BLaER1 treated with 17β-estradiol and CSF1 and Interleukin-3, amounts not matched to agents 10 nM and 100 nM (cell line): ENCODE data around the gene YAE1.
"Not testable (repeated sequence)": the region's sequence is repeated elsewhere in the genome, so short reads cannot be mapped to it uniquely, and the experiment has no call there.

Experiments
- H3K27ac ChIP-seq, 11 experiments: shearing (Covaris generic); formaldehyde crosslinking; 2 replicates each; pipeline ENCODE4 v1.8.1; 2022
- H3K27me3 ChIP-seq, 11 experiments: shearing (Covaris generic); formaldehyde crosslinking; 2 replicates each; pipeline ENCODE4 v1.8.1; 2022
- H3K36me3 ChIP-seq, 11 experiments: shearing (Covaris generic); formaldehyde crosslinking; 2 replicates each; pipeline ENCODE4 v1.8.1; 2022
- H3K4me1 ChIP-seq, 10 experiments: shearing (Covaris generic); formaldehyde crosslinking; 2 replicates each; pipeline ENCODE4 v1.8.1; 2022
- H3K4me2 ChIP-seq, 11 experiments: shearing (Covaris generic); formaldehyde crosslinking; 2 replicates each; pipeline ENCODE4 v1.8.1; 2022
- H3K4me3 ChIP-seq, 10 experiments: shearing (Covaris generic); formaldehyde crosslinking; 2 replicates each; pipeline ENCODE4 v1.8.1; 2022
- H3K9ac ChIP-seq, 11 experiments: shearing (Covaris generic); formaldehyde crosslinking; 2 replicates each; pipeline ENCODE4 v1.8.1; 2022
- H3K9me3 ChIP-seq, 11 experiments: shearing (Covaris generic); formaldehyde crosslinking; replicated peaks in 1 of 11; 2 replicates each; pipeline ENCODE4 v1.8.1; 2022
- H4K20me1 ChIP-seq, 11 experiments: shearing (Covaris generic); formaldehyde crosslinking; 2 replicates each; pipeline ENCODE4 v1.8.1; 2022
- Cebpa-rat ChIP-seq, 11 experiments: shearing (Covaris generic); IDR thresholded peaks; 2 replicates each; pipeline ENCODE4 v1.8.1; 2022

YAE1 gene

GRCh38 chr7:39530971-39531370 lies 35.2 kb upstream of the YAE1 start:
- Histone ChIP-seq H4K20me1 (no peaks in the 10 kb centered on the region), H3K9me3 (no peaks in the 10 kb centered on the region), H3K4me3 (no peak overlapping the region), H3K27ac (no peak overlapping the region), H3K36me3 (no peaks in the 10 kb centered on the region), H3K4me2 (no peak overlapping the region), H3K4me1 (peaks cover 0 to 13% (median 0%) of the 10 kb centered on the region in 10 experiments; a peak in 9 of 20 replicates), H3K27me3 (no peaks in the 10 kb centered on the region), H3K9ac (no peak overlapping the region)
- TF ChIP-seq Cebpa-rat (IDR thresholded peaks at IDR 0.05) = no peak

DNA sequence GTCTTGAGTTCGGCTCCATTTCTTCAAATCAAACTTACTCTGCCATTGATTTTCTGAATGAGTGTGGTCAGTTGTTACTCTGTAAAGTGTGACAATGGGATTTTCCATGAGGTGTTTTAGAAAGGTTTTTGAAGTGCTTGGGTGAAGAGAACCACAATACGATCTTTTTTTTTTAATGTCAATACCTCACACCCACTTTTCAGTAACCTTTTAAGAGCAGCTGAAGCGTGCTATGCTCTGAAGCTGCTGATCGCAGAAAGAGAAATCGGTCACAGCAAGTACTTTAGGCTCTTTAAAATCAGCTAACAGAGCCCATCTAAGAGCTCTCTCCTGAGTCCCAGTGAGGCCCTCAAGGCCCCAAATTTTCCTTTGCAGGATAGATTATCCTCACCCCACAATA lies 34.4 kb upstream of the YAE1 start:
- Histone ChIP-seq H3K4me2 (no peak overlapping the region), H3K27ac (no peak overlapping the region), H3K36me3 (no peaks in the 10 kb centered on the region), H3K27me3 (no peaks in the 10 kb centered on the region), H3K4me1 (peaks cover 0 to 5% (median 0%) of the 10 kb centered on the region in 10 experiments; a peak in 4 of 20 replicates), H3K9ac (no peak overlapping the region), H3K4me3 (no peak overlapping the region), H4K20me1 (no peaks in the 10 kb centered on the region), H3K9me3 (no peaks in the 10 kb centered on the region)
- no peak for TF ChIP-seq Cebpa-rat (IDR thresholded peaks at IDR 0.05)

DNA sequence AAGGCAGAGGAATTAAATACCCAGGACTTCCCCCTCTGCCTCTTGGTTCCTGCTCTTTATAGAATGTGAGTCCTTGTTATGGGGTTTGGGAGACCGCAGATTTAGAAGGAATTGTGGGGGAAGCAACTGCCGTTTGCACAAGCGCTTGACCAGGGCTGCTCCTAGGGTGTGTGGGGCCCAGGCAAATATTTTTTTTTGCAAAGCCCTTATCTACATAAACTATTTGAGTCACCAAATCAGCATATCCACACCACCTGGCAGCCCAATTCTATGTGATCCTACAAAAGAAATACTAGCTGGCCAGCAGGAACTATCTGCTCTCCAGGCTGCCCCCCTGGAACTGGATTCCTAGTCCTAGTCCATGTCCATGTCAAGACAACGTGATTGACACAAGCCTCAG lies 33.4 kb upstream of the YAE1 start:
- Histone ChIP-seq H3K4me3 (no peak overlapping the region), H3K27ac (no peak overlapping the region), H3K9me3 (peaks cover 0 to 3% (median 0%) of the 10 kb centered on the region in 11 experiments; a peak in 2 of 22 replicates), H3K4me1 (peaks cover 0 to 5% (median 0%) of the 10 kb centered on the region in 10 experiments; a peak in 1 of 20 replicates), H3K4me2 (no peak overlapping the region), H3K36me3 (no peaks in the 10 kb centered on the region), H4K20me1 (no peaks in the 10 kb centered on the region), H3K9ac (no peak overlapping the region), H3K27me3 (no peaks in the 10 kb centered on the region)
- no peak for TF ChIP-seq Cebpa-rat (IDR thresholded peaks at IDR 0.05)

DNA sequence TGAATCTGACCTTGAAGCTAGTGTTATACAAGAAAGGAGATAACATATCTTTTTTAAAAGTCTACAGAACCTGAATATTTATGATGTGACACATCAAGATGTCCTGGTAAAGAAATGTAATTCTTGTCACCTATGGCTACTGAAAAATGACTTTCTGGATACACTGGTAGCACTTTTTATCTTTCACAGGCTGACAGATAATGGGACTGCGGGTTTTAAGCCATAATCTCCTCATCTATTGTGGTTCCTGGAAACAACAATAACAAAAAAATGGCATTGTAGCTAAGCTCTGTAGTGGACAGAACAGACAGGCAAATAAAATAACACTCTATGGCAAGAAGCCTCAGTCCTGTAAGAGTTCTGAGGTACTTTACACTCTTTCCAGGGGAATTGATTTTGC lies 31.6 kb upstream of the YAE1 start:
- no peaks in the 10 kb centered on the region for H4K20me1 ChIP-seq
- H3K4me1 ChIP-seq = peaks cover 0 to 5% (median 0%) of the 10 kb centered on the region in 10 experiments; a peak in 1 of 20 replicates
- H3K9ac ChIP-seq = no peak overlapping the region
- no peaks in the 10 kb centered on the region for H3K36me3 ChIP-seq
- no peak overlapping the region for H3K4me2 ChIP-seq
- H3K9me3 ChIP-seq = peaks cover 0 to 13% (median 0%) of the 10 kb centered on the region in 11 experiments; a peak in 3 of 22 replicates
- no peaks in the 10 kb centered on the region for H3K27me3 ChIP-seq
- no peak for TF ChIP-seq Cebpa-rat (IDR thresholded peaks at IDR 0.05)
- no peak overlapping the region for H3K4me3 ChIP-seq
- no peak overlapping the region for H3K27ac ChIP-seq

DNA sequence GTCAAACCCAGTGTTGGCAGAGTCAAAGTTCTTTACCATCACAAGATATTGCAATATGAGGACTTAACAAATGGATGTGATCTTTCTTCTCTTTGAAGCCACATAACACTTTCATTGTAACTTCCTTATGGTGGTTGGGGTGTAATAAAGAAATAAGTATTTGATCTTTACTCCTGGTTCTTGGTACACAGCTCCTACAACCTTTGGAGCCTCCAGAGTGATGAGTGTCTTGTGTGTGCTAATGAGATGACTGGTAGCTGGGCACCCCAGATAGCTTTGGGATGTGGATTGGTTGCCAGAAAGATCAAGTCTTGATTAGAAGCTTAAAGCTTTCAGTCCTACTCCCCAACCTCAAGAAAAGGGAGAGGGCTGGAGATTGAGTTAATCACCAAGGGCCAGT lies 31.1 kb upstream of the YAE1 start:
- H3K36me3 ChIP-seq = no peaks in the 10 kb centered on the region
- TF ChIP-seq Cebpa-rat (IDR thresholded peaks at IDR 0.05) = no peak
- no peaks in the 10 kb centered on the region for H4K20me1 ChIP-seq
- H3K9me3 ChIP-seq = peaks cover 0 to 13% (median 0%) of the 10 kb centered on the region in 11 experiments; a peak in 3 of 22 replicates
- H3K4me1 ChIP-seq = peaks cover 0 to 5% (median 0%) of the 10 kb centered on the region in 10 experiments; a peak in 1 of 20 replicates
- H3K4me2 ChIP-seq = no peak overlapping the region
- no peak overlapping the region for H3K27ac ChIP-seq
- H3K9ac ChIP-seq = no peak overlapping the region
- H3K4me3 ChIP-seq = no peak overlapping the region
- H3K27me3 ChIP-seq = no peaks in the 10 kb centered on the region

DNA sequence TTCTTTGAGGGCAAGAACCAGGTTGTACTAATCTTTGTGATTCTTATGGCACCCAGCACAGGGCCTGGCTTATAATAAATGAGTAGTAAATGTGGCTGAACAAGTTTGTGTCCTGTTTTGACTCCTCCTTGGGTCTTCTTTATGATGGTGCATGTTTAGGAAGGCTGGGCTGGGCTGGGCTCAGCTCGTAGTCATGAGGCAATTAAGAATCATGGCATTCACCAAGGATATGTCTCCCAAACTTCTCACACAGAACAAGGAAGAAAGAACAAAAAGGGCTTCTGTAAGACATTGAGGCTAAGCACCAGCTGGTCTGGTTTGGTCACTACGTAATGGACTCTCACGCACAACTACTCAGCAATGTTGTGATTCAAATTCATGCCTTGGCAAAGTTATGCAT lies 30.5 kb upstream of the YAE1 start:
- H3K4me3 ChIP-seq = no peak overlapping the region
- H3K9ac ChIP-seq = no peak overlapping the region
- H3K4me2 ChIP-seq = no peak overlapping the region
- peaks cover 0 to 5% (median 0%) of the 10 kb centered on the region in 10 experiments; a peak in 1 of 20 replicates for H3K4me1 ChIP-seq
- H3K27ac ChIP-seq = no peak overlapping the region
- H3K9me3 ChIP-seq = peaks cover 0 to 13% (median 0%) of the 10 kb centered on the region in 11 experiments; a peak in 3 of 22 replicates
- H3K27me3 ChIP-seq = no peaks in the 10 kb centered on the region
- no peak for TF ChIP-seq Cebpa-rat (IDR thresholded peaks at IDR 0.05)
- no peaks in the 10 kb centered on the region for H3K36me3 ChIP-seq
- no peaks in the 10 kb centered on the region for H4K20me1 ChIP-seq

DNA sequence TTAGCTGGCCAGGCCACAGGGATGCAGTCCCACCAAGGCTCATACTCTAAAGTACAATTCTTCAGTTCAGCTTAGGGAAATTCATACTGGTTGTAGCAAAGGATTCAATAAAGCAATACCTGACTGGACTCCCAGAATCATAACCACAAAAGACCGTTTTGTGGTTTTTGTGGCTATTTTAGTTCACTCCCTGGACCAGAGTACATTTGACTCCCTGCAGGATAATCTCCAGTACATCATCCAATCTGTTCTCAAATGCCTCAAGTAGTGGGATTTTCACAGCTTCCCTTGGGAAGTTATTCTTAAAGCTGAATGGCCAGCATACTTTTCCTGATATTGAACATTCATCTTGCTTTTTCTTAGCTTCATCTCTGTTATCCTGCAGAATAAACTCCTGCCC lies 29.3 kb upstream of the YAE1 start:
- Histone ChIP-seq H3K4me3 (no peak overlapping the region), H3K9ac (no peak overlapping the region), H4K20me1 (no peaks in the 10 kb centered on the region), H3K27ac (no peak overlapping the region), H3K4me2 (no peak overlapping the region), H3K36me3 (no peaks in the 10 kb centered on the region), H3K27me3 (no peaks in the 10 kb centered on the region), H3K9me3 (peaks cover 0 to 13% (median 0%) of the 10 kb centered on the region in 11 experiments; a peak in 3 of 22 replicates), H3K4me1 (peaks cover 0 to 10% (median 0%) of the 10 kb centered on the region in 10 experiments; a peak in 4 of 20 replicates)
- no peak for TF ChIP-seq Cebpa-rat (IDR thresholded peaks at IDR 0.05)

DNA sequence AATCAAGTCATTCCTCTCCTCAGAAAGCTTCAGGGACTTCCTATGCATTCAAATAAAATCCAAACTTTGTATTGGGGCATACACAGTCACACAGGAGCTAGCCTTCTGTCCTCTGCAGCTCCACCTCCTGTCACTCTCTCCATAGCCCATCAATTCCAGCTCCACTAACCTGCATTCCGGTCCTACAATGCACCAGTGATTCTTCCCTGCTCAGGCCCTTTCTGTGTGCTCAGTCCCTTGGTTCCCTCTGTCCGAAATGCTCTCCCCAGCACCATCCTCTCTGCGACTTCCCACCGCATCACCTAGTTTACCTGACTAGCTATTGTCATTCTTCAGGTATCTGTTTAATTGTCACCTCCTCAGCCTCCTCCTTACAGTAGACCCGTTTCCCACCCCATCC lies 26.4 kb upstream of the YAE1 start:
- H3K9me3 ChIP-seq = peaks cover 0 to 13% (median 0%) of the 10 kb centered on the region in 11 experiments; a peak in 3 of 22 replicates
- H3K4me1 ChIP-seq = peaks cover 0 to 10% (median 0%) of the 10 kb centered on the region in 10 experiments; a peak in 4 of 20 replicates
- H3K27ac ChIP-seq = no peak overlapping the region
- no peak overlapping the region for H3K4me3 ChIP-seq
- TF ChIP-seq Cebpa-rat (IDR thresholded peaks at IDR 0.05) = no peak
- no peak overlapping the region for H3K9ac ChIP-seq
- no peaks in the 10 kb centered on the region for H4K20me1 ChIP-seq
- H3K36me3 ChIP-seq = no peaks in the 10 kb centered on the region
- H3K27me3 ChIP-seq = no peaks in the 10 kb centered on the region
- no peak overlapping the region for H3K4me2 ChIP-seq

DNA sequence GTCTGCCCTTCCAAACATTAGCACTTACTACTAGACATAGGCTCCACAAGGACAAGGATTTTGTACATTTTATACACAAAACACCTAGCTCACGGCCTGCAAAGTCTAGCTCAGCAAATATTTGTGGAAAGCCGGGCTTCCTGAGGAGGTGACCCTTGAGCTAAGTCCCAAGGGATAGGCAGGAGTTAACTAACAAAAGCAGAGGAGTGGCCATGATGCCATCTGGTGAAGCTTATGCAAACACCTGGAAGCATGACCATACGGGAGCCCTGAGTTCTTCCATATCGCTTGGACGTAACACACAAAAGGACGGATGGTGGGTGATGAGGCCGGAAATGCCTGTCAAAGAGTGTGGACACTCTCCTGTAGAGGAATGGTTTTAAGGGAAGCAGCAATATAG lies 25.9 kb upstream of the YAE1 start:
- TF ChIP-seq Cebpa-rat (IDR thresholded peaks at IDR 0.05) = no peak
- H3K4me1 ChIP-seq = peaks cover 0 to 10% (median 0%) of the 10 kb centered on the region in 10 experiments; a peak in 4 of 20 replicates
- H3K9ac ChIP-seq = no peak overlapping the region
- H3K27me3 ChIP-seq = no peaks in the 10 kb centered on the region
- H4K20me1 ChIP-seq = no peaks in the 10 kb centered on the region
- H3K4me2 ChIP-seq = no peak overlapping the region
- H3K36me3 ChIP-seq = no peaks in the 10 kb centered on the region
- peaks cover 0 to 13% (median 0%) of the 10 kb centered on the region in 11 experiments; a peak in 3 of 22 replicates for H3K9me3 ChIP-seq
- no peak overlapping the region for H3K4me3 ChIP-seq
- no peak overlapping the region for H3K27ac ChIP-seq

GRCh38 chr7:39541511-39541910 lies 24.7 kb upstream of the YAE1 start:
- no peak overlapping the region for H3K4me3 ChIP-seq
- no peak overlapping the region for H3K9ac ChIP-seq
- H3K36me3 ChIP-seq = no peaks in the 10 kb centered on the region
- 0 out of 22 replicates have a peak overlapping the region, but pooled peaks of 1 of the 11 experiments have one; percentile 23 for H3K4me2 ChIP-seq
- no peaks in the 10 kb centered on the region for H3K27me3 ChIP-seq
- H3K9me3 ChIP-seq = peaks cover 0 to 13% (median 0%) of the 10 kb centered on the region in 11 experiments; a peak in 4 of 22 replicates
- H4K20me1 ChIP-seq = no peaks in the 10 kb centered on the region
- H3K27ac ChIP-seq = no peak overlapping the region
- TF ChIP-seq Cebpa-rat (IDR thresholded peaks at IDR 0.05) = no peak
- H3K4me1 ChIP-seq = peaks cover 0 to 7% (median 0%) of the 10 kb centered on the region in 10 experiments; a peak in 4 of 20 replicates

DNA sequence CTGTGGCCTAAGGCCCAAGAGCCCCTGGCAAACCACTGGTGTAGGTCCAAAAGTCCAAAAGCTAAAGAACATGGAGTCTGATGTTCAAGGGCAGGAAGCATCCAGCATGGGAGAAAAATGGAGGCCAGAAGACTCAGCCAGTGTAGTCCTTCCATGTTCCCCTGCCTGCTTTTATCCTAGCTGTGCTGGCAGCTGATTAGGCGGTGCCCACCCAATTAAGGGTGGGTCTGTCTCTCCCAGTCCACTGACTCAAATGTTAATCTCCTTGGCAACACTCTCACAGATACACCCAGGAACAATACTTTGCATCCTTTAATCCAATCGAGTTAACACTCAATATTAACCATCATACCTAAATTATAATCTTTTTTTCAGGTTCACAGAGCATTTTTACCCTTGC lies 21.4 kb upstream of the YAE1 start:
- not testable (repeated sequence) for H3K27me3 ChIP-seq, H4K20me1 ChIP-seq, H3K9ac ChIP-seq, H3K4me1 ChIP-seq, H3K27ac ChIP-seq, H3K36me3 ChIP-seq, H3K4me2 ChIP-seq, H3K4me3 ChIP-seq
- peaks cover 13 to 27% (median 16%) of the 10 kb centered on the region in 11 experiments; a peak in 21 of 22 replicates for H3K9me3 ChIP-seq
